Measurements from ENCODE around the gene PM20D2.

PM20D2 gene, protein sequence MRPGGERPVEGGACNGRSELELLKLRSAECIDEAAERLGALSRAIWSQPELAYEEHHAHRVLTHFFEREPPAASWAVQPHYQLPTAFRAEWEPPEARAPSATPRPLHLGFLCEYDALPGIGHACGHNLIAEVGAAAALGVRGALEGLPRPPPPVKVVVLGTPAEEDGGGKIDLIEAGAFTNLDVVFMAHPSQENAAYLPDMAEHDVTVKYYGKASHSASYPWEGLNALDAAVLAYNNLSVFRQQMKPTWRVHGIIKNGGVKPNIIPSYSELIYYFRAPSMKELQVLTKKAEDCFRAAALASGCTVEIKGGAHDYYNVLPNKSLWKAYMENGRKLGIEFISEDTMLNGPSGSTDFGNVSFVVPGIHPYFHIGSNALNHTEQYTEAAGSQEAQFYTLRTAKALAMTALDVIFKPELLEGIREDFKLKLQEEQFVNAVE

DNA sequence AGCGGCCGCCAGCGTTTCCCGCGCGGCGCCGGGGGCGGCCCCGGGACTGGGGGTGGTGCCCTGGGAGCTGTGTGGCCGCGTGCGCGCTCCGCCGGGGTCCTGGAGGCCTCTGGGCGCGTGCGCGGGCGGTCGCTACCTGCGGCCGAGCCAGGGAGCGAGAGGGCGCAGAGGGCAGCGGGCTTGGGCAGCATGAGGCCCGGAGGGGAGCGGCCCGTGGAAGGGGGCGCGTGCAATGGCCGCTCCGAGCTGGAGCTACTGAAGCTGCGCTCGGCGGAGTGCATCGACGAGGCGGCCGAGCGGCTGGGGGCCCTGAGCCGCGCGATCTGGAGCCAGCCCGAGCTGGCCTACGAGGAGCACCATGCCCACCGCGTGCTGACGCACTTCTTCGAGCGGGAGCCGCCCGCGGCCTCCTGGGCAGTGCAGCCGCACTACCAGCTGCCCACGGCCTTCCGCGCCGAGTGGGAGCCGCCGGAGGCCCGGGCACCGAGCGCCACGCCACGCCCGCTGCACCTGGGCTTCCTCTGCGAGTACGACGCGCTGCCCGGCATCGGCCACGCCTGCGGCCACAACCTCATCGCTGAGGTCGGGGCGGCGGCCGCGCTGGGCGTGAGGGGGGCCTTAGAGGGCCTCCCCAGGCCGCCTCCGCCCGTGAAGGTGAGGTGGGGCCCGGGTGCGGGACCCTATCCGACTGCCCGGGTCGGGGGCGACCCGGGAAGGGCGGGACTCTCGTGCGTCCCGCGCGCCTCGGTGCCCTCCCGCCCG, at the start of gene PM20D2:
Gene PM20D2 (plus strand): TSS at position 100 of the 762 bp plus-strand sequence. CDS start 90 bp downstream, at position 190.
- FAIRE-seq (no peak), DNase-seq (ENCODE audit: insufficient read length, low spot score) (peak; percentile 53)
- TF ChIP-seq, protein P1, sequence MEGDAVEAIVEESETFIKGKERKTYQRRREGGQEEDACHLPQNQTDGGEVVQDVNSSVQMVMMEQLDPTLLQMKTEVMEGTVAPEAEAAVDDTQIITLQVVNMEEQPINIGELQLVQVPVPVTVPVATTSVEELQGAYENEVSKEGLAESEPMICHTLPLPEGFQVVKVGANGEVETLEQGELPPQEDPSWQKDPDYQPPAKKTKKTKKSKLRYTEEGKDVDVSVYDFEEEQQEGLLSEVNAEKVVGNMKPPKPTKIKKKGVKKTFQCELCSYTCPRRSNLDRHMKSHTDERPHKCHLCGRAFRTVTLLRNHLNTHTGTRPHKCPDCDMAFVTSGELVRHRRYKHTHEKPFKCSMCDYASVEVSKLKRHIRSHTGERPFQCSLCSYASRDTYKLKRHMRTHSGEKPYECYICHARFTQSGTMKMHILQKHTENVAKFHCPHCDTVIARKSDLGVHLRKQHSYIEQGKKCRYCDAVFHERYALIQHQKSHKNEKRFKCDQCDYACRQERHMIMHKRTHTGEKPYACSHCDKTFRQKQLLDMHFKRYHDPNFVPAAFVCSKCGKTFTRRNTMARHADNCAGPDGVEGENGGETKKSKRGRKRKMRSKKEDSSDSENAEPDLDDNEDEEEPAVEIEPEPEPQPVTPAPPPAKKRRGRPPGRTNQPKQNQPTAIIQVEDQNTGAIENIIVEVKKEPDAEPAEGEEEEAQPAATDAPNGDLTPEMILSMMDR (IDR thresholded peaks at IDR 0.05; ENCODE audit: insufficient read depth, missing control alignments), result no peak

DNA sequence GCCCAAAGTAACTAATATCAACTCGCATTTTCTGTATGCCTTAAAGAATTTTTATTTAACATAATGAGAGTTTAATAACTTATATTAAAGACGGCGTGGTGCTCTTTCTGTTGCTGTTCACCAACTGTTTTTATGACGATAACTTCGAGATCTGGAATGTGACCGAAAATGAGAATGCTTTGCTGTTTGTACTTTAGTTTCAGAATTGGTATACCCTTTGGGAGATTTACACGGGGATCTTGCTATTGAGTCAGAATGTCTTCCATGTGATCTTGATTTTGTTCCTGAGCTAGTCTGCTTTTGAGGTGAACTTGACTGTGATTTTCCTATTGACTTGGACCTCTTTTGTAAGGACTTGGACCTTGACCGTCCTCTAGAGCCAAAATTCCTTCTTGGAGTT, 47.4 kb upstream of the PM20D2 start:
- FAIRE-seq, result no peak
- TF ChIP-seq, protein P1 (IDR thresholded peaks at IDR 0.05; ENCODE audit: insufficient read depth, missing control alignments), result no peak
- no peak for DNase-seq (ENCODE audit: insufficient read length, low spot score)

DNA sequence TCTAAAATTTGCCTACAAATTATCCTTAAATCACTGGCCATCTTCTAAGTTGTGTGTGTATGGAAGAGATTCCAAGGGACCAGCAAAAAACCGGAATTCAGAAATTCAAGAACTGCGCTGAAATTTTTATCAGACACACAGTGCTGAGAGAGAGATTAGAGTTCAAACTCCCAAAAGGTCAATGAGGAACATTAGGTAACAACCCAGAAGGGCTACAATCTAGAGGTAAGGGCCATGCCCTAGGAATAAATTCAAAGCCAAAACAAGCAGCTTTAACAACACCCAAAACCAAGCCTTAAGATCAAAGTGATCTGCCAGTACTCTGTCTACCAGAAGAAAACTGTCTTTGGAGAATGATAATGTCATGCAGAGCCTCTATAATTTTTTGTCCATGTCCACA, 45.7 kb upstream of the PM20D2 start:
- DNase-seq (ENCODE audit: insufficient read length, low spot score) (no peak), FAIRE-seq (no peak)
- TF ChIP-seq, protein P1 (IDR thresholded peaks at IDR 0.05; ENCODE audit: insufficient read depth, missing control alignments), result no peak

DNA sequence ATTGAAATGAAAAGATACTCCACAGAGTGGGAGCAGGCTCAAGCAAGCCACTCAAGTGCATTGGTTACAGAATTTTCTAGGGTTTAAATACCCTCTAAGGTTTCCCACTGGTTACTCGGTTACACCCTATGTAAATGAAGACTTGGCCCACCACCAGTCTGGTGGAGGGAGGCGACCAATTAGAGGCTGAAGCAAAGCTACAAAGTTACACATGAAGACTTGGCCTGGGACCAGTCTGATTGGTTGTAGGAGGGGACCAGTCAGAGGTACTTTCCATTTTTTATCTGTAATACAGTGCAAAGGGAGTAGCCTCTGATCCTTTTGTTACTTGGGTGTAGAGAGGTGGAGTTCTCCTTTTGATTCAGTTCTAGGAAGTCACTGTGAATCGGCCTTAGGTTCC, 35.6 kb upstream of the PM20D2 start:
- TF ChIP-seq, protein P1 (IDR thresholded peaks at IDR 0.05; ENCODE audit: insufficient read depth, missing control alignments), result no peak
- FAIRE-seq, result no peak
- DNase-seq (ENCODE audit: insufficient read length, low spot score), result no peak

DNA sequence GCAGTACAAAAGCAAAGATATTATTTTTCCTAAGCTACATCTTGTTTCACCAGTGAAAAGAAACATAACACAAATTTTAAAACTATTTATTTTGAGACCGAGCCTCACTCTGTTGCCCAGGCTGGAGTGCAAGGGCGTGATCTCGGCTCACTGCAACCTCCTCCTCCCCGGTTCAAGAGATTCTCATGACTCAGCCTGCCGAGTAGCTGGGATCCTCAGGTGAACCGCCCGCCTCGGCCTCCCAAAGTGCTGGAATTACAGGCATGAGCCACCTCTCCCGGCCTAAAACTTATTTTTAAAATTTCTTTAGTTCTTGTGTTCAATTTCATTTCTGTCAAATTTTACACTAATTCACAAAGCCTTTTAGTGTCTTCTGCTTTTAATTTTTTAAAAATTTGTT, 33.9 kb upstream of the PM20D2 start:
- FAIRE-seq, result no peak
- no peak for DNase-seq (ENCODE audit: insufficient read length, low spot score)
- TF ChIP-seq, protein P1 (IDR thresholded peaks at IDR 0.05; ENCODE audit: insufficient read depth, missing control alignments), result no peak

DNA sequence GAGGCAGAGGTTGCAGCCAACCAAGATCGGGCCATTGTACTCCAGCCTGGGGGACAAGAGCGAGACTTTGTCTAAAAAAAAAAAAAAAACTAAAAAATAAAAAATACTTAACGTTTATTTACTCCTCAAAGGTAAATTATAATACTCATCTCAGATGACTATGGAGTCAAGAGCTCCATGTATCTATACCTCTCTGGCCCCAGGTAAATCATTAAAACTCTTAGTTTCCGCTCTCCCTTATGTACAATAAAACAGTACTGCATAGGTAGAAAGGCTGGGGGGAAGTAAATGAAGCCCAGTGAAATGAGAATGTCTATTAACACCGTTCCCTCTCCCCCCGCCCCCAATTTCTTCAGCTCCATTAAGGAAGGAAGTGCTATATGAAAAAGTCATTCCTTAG, 29.2 kb upstream of the PM20D2 start:
- TF ChIP-seq, protein P1 (IDR thresholded peaks at IDR 0.05; ENCODE audit: insufficient read depth, missing control alignments), result no peak
- FAIRE-seq (no peak), DNase-seq (ENCODE audit: insufficient read length, low spot score) (no peak)

Measured in D721Med (cell line).